CD14-positive monocyte (primary cell): ENCODE data around the gene SMG1. TPM values are rescaled to one million over a fixed set of nuclear protein-coding genes. Genes with fewer than 3 reads are reported as not detected.
A peak's percentile ranks its signal among the peaks of the same experiment; 100 is the strongest.
"Not testable (repeated sequence)": the region's sequence is repeated elsewhere in the genome, so short reads cannot be mapped to it uniquely, and the experiment has no call there.

Experiments used
- DNase-seq, 3 donors: peaks; one replicate each; pipeline ENCODE4 v3.0.0-alpha.2; 2011 to 2022
- H2AFZ ChIP-seq: 2 replicates; pipeline ENCODE4 v1.6.0; 2012; ENCODE audit warnings: mild to moderate bottlenecking, low read depth, low read length, inconsistent platforms; ENCODE audit not compliant: insufficient read depth, poor library complexity, severe bottlenecking
- H3K27ac ChIP-seq, 2 donors: 1 replicate in 1 of 2; 2 replicates in 1 of 2; pipeline ENCODE4 v1.5.1; 2012 to 2013; ENCODE audit warnings: low read length in 2 of 2, control low read depth in 1 of 2, inconsistent platforms in 1 of 2, low read depth in 1 of 2, mild to moderate bottlenecking in 1 of 2
- H3K27me3 ChIP-seq, 2 donors: one replicate each; pipeline versions ENCODE4 v1.6.0 to v1.6.1; 2011 to 2013; ENCODE audit warnings: low read length in 2 of 2; ENCODE audit not compliant: control insufficient read depth in 2 of 2, insufficient read depth in 2 of 2
- H3K36me3 ChIP-seq, 2 donors: replicated peaks in 1 of 2; 1 replicate in 1 of 2; 2 replicates in 1 of 2; pipeline versions ENCODE4 v1.5.1 to v1.6.1; 2012 to 2013; ENCODE audit warnings: low read length in 2 of 2, control low read depth in 1 of 2, inconsistent platforms in 1 of 2, mild to moderate bottlenecking in 1 of 2; ENCODE audit not compliant: insufficient read depth in 2 of 2, control insufficient read depth in 1 of 2
- H3K4me1 ChIP-seq, 2 donors: 1 replicate in 1 of 2; 2 replicates in 1 of 2; pipeline versions ENCODE4 v1.5.1 to v1.6.1; 2012 to 2013; ENCODE audit warnings: low read length in 2 of 2, control low read depth in 1 of 2, inconsistent platforms in 1 of 2, mild to moderate bottlenecking in 1 of 2, moderate library complexity in 1 of 2; ENCODE audit not compliant: insufficient read depth in 2 of 2, control insufficient read depth in 1 of 2
- H3K4me2 ChIP-seq: replicated peaks from 2 replicates; pipeline ENCODE3; 2012; ENCODE audit warnings: low read length, moderate library complexity, mild to moderate bottlenecking; ENCODE audit not compliant: poor library complexity, severe bottlenecking; ENCODE audit errors: extremely low read depth
- H3K4me3 ChIP-seq, 3 experiments: fragments of 200-600 bp in 1 of 3; sonication (generic) in 1 of 3; replicated peaks in 1 of 3; 1 replicate in 2 of 3; 2 replicates in 1 of 3; pipeline ENCODE4 v1.5.1; 2011 to 2013; ENCODE audit warnings: low read length in 3 of 3, mild to moderate bottlenecking in 3 of 3, control low read depth in 2 of 3, low read depth in 2 of 3, inconsistent platforms in 1 of 3, moderate library complexity in 1 of 3
- H3K79me2 ChIP-seq: 2 replicates; pipeline ENCODE4 v1.6.0; 2012; ENCODE audit warnings: mild to moderate bottlenecking, control low read depth, inconsistent platforms, low read length, moderate library complexity; ENCODE audit not compliant: insufficient read depth
- H3K9ac ChIP-seq: 2 replicates; pipeline ENCODE4 v1.6.0; 2017; ENCODE audit warnings: low read length, mild to moderate bottlenecking; ENCODE audit not compliant: insufficient read depth, poor library complexity, severe bottlenecking
- H3K9me3 ChIP-seq, 2 donors: replicated peaks in 1 of 2; 1 replicate in 1 of 2; 2 replicates in 1 of 2; pipeline versions ENCODE4 v1.5.1 to v1.6.1; 2012 to 2013; ENCODE audit warnings: low read length in 2 of 2, control low read depth in 1 of 2; ENCODE audit not compliant: control insufficient read depth in 1 of 2, insufficient read depth in 1 of 2
- H4K20me1 ChIP-seq: 2 replicates; pipeline ENCODE4 v1.6.0; 2012; ENCODE audit warnings: mild to moderate bottlenecking, low read length, control low read depth, moderate library complexity; ENCODE audit not compliant: insufficient read depth
- H3K27ac Mint-ChIP-seq, 7 donors: one replicate each; pipeline ENCODE4 v1.8.0; 2020; ENCODE audit warnings: mild to moderate bottlenecking in 7 of 7, mixed read lengths in 7 of 7, moderate library complexity in 6 of 7, inconsistent platforms in 2 of 7
- H3K27me3 Mint-ChIP-seq, 3 donors: one replicate each; pipeline ENCODE4 v1.8.0; 2021 to 2022; ENCODE audit warnings: low read depth in 3 of 3, mild to moderate bottlenecking in 3 of 3, mixed read lengths in 3 of 3, moderate library complexity in 3 of 3, inconsistent platforms in 1 of 3
- H3K36me3 Mint-ChIP-seq, 2 donors: one replicate each; pipeline ENCODE4 v1.8.0; 2020; ENCODE audit warnings: mixed read lengths in 2 of 2, inconsistent platforms in 1 of 2, mild to moderate bottlenecking in 1 of 2
- H3K4me1 Mint-ChIP-seq: one replicate; pipeline ENCODE4 v1.8.0; 2020; ENCODE audit warnings: mild to moderate bottlenecking, mixed read lengths
- H3K4me3 Mint-ChIP-seq, 2 donors: one replicate each; pipeline ENCODE4 v1.8.0; 2020; ENCODE audit warnings: mild to moderate bottlenecking in 2 of 2, mixed read lengths in 2 of 2, moderate library complexity in 1 of 2
- H3K9me3 Mint-ChIP-seq, 7 donors: one replicate each; pipeline ENCODE4 v1.8.0; 2020 to 2022; ENCODE audit warnings: mixed read lengths in 7 of 7, mild to moderate bottlenecking in 6 of 7, moderate library complexity in 6 of 7, inconsistent platforms in 2 of 7
- WGBS: methylation state at CpG from one replicate; pipeline ENCODE4 v1.1.5; 2013; ENCODE audit warnings: missing lambda C conversion rate; ENCODE audit not compliant: insufficient coverage; 5-methylcytosine and 5-hydroxymethylcytosine counted together
- intact Hi-C, 2 donors: fragments of 100-400 bp; cut with micrococcal nuclease; formaldehyde crosslinking; loops; one replicate each; pipeline versions ENCODE4 v1.15.0 to v1.15.1; 2023
- polyA plus RNA-seq, 3 donors: library from polyadenylated mRNA; depleted of rRNA in 1 of 3; unstranded in 2 of 3; stranded (reverse) in 1 of 3; fragments of 300-500 nt in 2 of 3; fragments of >200 nt in 1 of 3; fragmentation: Illumina TruSeq in 2 of 3; gene quantifications; 1 replicate in 2 of 3; 2 replicates in 1 of 3; pipeline ENCODE4 v1.2.3, GENCODE V29; 2012 to 2021
- TF ChIP-seq, protein P1 (sequence below): fragments of 200-600 bp; IDR thresholded peaks from one replicate; pipeline ENCODE4 v1.8.0; 2022; ENCODE audit warnings: antibody characterized with exemption, mild to moderate bottlenecking

The SMG1 gene
- polyA plus RNA-seq, 3 donors, result 2.4 to 31.8 (median 7.1) TPM

DNA sequence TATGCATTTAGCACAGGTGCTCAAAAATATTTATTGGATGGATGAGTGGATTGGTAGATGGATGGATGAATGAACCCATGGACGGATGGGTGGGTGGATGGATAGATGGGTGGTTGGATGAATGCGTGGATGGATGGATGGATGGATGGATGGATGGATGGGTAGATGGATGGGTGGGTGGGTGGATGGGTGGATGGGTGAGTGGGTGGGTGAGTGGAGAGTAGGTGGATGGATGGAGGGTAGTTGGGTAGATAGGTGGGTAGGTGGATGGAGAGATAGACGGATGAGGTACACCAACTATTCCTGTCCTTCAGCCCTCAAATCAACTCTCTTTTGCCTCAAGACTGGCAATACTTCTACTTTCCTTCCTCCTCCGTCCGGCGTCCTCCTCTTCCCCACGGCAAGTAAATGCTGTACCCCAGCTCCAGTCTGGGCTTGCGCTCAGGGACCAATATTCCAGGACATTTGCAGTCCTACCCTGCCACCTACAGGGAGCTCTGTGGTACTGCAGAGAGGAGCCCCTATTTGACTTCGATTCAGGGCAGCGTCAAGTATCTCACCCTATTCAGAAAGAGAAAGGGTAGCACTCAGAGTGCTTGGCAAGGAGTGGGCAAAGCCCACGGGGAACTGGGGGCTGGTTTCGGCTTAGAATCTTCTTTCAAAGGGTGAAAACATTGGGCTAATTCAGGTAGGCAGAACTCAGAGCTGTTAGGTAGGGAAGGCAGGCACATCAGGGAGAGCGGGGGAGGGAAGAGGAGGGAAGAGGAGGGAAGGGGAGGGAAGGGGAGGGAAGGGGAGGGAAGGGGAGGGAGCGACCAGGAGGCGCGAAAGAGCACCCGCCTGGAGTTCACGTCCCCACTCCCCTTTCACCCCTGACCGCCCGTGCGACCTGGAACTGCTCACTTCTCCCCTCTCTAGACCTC lies 166.3 kb downstream of the SMG1 start:
- H3K27me3 Mint-ChIP-seq, H3K36me3 Mint-ChIP-seq, H4K20me1 ChIP-seq, H3K79me2 ChIP-seq, intact Hi-C loops, H3K27ac ChIP-seq, H3K4me3 ChIP-seq, H3K4me1 Mint-ChIP-seq, H3K4me1 ChIP-seq, H3K9me3 Mint-ChIP-seq, H2AFZ ChIP-seq, H3K4me3 Mint-ChIP-seq, H3K27me3 ChIP-seq, H3K9me3 ChIP-seq, H3K9ac ChIP-seq, H3K4me2 ChIP-seq, H3K36me3 ChIP-seq, H3K27ac Mint-ChIP-seq: not testable (repeated sequence)
- peak in 2 of 3 donors; percentile 2 to 22 for DNase-seq
- 25% methylated on average over 6 of the region's 21 CpGs for WGBS
- TF ChIP-seq, protein P1, sequence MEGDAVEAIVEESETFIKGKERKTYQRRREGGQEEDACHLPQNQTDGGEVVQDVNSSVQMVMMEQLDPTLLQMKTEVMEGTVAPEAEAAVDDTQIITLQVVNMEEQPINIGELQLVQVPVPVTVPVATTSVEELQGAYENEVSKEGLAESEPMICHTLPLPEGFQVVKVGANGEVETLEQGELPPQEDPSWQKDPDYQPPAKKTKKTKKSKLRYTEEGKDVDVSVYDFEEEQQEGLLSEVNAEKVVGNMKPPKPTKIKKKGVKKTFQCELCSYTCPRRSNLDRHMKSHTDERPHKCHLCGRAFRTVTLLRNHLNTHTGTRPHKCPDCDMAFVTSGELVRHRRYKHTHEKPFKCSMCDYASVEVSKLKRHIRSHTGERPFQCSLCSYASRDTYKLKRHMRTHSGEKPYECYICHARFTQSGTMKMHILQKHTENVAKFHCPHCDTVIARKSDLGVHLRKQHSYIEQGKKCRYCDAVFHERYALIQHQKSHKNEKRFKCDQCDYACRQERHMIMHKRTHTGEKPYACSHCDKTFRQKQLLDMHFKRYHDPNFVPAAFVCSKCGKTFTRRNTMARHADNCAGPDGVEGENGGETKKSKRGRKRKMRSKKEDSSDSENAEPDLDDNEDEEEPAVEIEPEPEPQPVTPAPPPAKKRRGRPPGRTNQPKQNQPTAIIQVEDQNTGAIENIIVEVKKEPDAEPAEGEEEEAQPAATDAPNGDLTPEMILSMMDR, result peak; percentile 66

DNA sequence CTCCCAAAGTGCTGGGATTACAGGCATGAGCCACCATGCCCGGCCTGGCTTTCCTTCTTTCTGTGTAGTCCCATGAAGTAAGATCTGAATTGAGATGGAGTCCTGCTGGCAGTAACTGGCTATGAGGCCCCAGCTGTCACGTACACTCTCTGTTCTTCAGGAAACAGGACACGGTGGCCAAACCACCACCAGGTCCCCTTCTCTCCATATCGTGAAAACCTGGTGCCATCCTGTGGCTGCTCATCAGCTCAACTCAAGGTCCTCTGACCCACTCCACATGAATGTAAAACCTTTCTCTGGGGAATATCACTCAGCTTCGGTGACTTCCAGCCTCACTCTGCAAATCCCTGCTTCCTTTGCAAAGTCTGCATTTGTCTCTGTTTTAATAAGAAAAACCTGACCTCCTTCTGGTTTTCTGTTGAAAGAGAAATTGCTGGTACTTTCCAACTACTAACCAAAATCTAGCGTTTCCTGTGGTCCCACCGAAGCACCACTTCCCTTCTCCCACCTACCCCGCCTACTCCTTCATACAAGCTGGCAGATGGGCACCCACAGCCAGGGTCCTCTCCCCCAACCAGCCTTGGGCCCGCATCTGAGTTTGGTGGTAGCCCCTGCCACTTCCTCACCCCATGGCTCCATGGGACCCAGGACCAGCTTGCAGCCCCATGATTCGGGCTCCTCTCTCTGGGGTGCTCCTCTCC lies 168.1 kb downstream of the SMG1 start:
- H3K79me2 ChIP-seq, H3K4me1 Mint-ChIP-seq, H3K27me3 ChIP-seq, H3K36me3 Mint-ChIP-seq, H4K20me1 ChIP-seq, H3K27ac Mint-ChIP-seq, H3K9me3 Mint-ChIP-seq, H3K27ac ChIP-seq, H3K27me3 Mint-ChIP-seq, DNase-seq, H3K4me2 ChIP-seq, H3K36me3 ChIP-seq, H3K9ac ChIP-seq, H3K4me3 ChIP-seq, H3K4me1 ChIP-seq, H3K9me3 ChIP-seq, intact Hi-C loops, H2AFZ ChIP-seq, H3K4me3 Mint-ChIP-seq: not testable (repeated sequence)
- WGBS, result no CpG with 5 or more reads among the region's 10 CpGs

DNA sequence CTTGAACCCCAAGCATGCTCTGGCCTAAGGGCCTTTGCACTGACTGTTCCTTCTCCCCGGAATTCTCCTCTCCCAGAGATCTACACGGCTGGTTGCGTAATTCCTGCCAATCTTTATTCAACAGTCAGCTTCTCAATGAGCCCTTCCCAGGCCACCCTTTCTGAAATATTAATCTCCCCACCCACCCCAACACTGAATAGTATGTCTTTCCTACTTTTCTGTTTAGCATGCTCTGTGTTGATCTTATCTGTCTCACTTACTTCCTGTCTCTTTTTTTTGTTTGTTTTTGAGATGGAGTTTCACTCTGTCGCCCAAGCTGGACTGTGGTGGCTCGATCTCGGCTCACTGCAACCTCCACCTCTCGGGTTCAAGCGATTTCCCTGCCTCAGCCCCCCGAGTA lies 169.6 kb downstream of the SMG1 start:
- H3K27me3 ChIP-seq, H3K27ac ChIP-seq, H3K4me1 Mint-ChIP-seq, H3K4me3 Mint-ChIP-seq, H3K4me1 ChIP-seq, H3K4me2 ChIP-seq, H3K36me3 Mint-ChIP-seq, H3K36me3 ChIP-seq, DNase-seq, H3K4me3 ChIP-seq, H3K9me3 Mint-ChIP-seq, H3K27ac Mint-ChIP-seq, intact Hi-C loops, H3K9ac ChIP-seq, H3K27me3 Mint-ChIP-seq, H4K20me1 ChIP-seq, H3K9me3 ChIP-seq, H3K79me2 ChIP-seq, H2AFZ ChIP-seq: not testable (repeated sequence)
- 54% methylated on average over 3 of the region's 9 CpGs for WGBS
